OCI-LY3 (cell line): ENCODE results near the gene ANKS1B.

Experiments
- H2AFZ ChIP-seq: fragments of 200-600, 300-600 bp; shearing (Covaris generic); 2 replicates; pipeline ENCODE4 v1.6.0; 2014; ENCODE audit warnings: antibody characterized with exemption, low read depth, low read length
- H3K27ac ChIP-seq: fragments of 200-600, 300-600 bp; sonication (generic); 2 replicates; pipeline ENCODE4 v1.5.1; 2014; ENCODE audit warnings: mild to moderate bottlenecking, low read length, moderate library complexity, mixed read lengths
- H3K27me3 ChIP-seq: fragments of 200-600, 300-600 bp; sonication (generic); 2 replicates; pipeline ENCODE4 v1.6.1; 2014; ENCODE audit warnings: low read depth, low read length, mixed read lengths
- H3K36me3 ChIP-seq: fragments of 200-600, 300-600 bp; sonication (generic); replicated peaks from 2 replicates; pipeline ENCODE3; 2014; ENCODE audit warnings: low read depth, low read length, mixed read lengths
- H3K4me1 ChIP-seq: fragments of 300-600, 200-600 bp; sonication (generic); 2 replicates; pipeline ENCODE4 v1.6.1; 2014; ENCODE audit warnings: low read length, mixed read lengths
- H3K4me2 ChIP-seq: fragments of 200-600, 300-600 bp; sonication (generic); 2 replicates; pipeline ENCODE4 v1.6.1; 2014; ENCODE audit warnings: low read length, mixed read lengths
- H3K4me3 ChIP-seq: fragments of 300-600, 200-600 bp; sonication (generic); 2 replicates; pipeline ENCODE4 v1.5.1; 2014; ENCODE audit warnings: antibody characterized with exemption, mild to moderate bottlenecking, low read length, moderate library complexity
- H3K79me2 ChIP-seq: fragments of 300-600, 200-600 bp; shearing (Covaris generic); 2 replicates; pipeline ENCODE4 v1.6.1; 2014; ENCODE audit warnings: mild to moderate bottlenecking, low read length, mixed read lengths
- H3K9ac ChIP-seq: fragments of 300-600, 200-600 bp; shearing (Covaris generic); 2 replicates; pipeline ENCODE4 v1.6.0; 2014; ENCODE audit warnings: mild to moderate bottlenecking, low read length, moderate library complexity
- H3K9me3 ChIP-seq: fragments of 200-600, 300-600 bp; shearing (Covaris generic); 2 replicates; pipeline ENCODE4 v1.6.1; 2014; ENCODE audit warnings: low read length, mixed read lengths; ENCODE audit not compliant: insufficient read depth
- H4K20me1 ChIP-seq: fragments of 200-600, 300-600 bp; sonication (generic); 2 replicates; pipeline ENCODE4 v1.6.1; 2016; ENCODE audit warnings: low read length, mixed read lengths; ENCODE audit not compliant: insufficient read depth
- EZH2phosphoT487 ChIP-seq: fragments of 200-600 bp; shearing (Covaris generic); IDR thresholded peaks from 2 replicates; pipeline ENCODE4 v1.6.1; 2018; ENCODE audit warnings: antibody characterized with exemption, mixed run types, low read depth
- TF ChIP-seq, protein P1 (sequence below): fragments of 200-600, 300-600 bp; sonication (generic); IDR thresholded peaks from 2 replicates; pipeline ENCODE4 v1.5.1; 2014; ENCODE audit warnings: antibody characterized with exemption, low read length, low read depth

Gene ANKS1B

DNA sequence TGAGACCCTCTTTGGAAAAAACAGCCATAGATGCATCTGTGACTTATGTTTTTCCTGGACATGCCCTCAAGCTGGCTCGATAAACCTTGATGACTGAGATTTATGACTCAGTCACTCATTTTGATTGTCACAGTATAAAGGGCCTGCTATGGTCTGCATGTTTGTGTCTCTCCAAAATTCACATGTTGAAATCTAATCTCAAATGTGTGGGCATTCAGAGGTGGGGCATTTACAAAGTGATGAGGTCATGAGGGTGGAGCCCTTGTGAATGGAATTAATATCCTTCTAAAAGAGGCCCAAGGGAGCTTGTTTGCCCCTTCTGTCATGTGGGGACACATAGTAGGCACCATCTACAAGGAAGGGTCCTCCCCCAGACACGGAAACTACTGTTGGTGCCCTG lies 966.8 kb downstream of the ANKS1B start:
- TF ChIP-seq, protein P1, sequence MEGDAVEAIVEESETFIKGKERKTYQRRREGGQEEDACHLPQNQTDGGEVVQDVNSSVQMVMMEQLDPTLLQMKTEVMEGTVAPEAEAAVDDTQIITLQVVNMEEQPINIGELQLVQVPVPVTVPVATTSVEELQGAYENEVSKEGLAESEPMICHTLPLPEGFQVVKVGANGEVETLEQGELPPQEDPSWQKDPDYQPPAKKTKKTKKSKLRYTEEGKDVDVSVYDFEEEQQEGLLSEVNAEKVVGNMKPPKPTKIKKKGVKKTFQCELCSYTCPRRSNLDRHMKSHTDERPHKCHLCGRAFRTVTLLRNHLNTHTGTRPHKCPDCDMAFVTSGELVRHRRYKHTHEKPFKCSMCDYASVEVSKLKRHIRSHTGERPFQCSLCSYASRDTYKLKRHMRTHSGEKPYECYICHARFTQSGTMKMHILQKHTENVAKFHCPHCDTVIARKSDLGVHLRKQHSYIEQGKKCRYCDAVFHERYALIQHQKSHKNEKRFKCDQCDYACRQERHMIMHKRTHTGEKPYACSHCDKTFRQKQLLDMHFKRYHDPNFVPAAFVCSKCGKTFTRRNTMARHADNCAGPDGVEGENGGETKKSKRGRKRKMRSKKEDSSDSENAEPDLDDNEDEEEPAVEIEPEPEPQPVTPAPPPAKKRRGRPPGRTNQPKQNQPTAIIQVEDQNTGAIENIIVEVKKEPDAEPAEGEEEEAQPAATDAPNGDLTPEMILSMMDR = no peak
- TF ChIP-seq EZH2phosphoT487 = no peak
- peaks cover 19% of the 10 kb centered on the region for H3K4me1 ChIP-seq
- H4K20me1 ChIP-seq = no peaks in the 10 kb centered on the region

DNA sequence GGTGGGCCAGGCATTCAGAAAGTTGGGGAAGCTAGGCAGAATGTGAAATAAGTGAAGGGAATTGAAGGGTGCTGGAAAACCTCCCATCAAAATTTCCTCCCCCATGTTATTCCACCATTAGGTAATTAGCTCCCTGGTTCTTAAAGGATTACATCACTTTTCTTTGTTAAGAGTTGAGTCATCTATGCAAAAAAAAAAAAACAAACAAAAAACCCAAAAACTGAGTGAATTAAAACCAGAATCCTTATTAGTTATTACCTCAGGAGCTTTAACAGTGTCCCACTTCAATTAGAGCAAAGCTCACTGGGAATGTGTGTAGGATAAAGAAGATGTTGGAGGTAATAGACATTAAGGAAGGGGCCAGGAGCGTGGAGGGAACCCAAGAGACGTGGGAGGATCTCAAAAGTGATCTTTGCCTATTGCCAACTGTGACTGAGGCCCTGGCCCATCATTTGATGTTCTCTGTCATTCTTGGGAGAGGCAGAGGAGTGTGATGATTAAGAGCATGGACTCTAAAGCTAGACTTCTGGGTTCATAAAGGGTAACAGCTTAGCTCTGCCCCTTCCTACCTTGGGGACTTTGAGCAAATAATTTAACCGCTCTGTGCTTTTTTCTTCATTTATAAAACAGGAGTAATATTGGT lies 975.0 kb downstream of the ANKS1B start:
- H3K4me3 ChIP-seq = no peak overlapping the region
- H2AFZ ChIP-seq = no peak overlapping the region
- no peak overlapping the region for H3K4me2 ChIP-seq
- H3K9ac ChIP-seq = no peak overlapping the region
- H4K20me1 ChIP-seq = no peaks in the 10 kb centered on the region
- no peaks in the 10 kb centered on the region for H3K9me3 ChIP-seq
- TF ChIP-seq, protein P1 = no peak
- no peak for TF ChIP-seq EZH2phosphoT487
- H3K27me3 ChIP-seq = 0 out of 2 replicates have a peak, but pooled peaks cover 7% of the 10 kb centered on the region
- H3K36me3 ChIP-seq = no peaks in the 10 kb centered on the region
- no peaks in the 10 kb centered on the region for H3K4me1 ChIP-seq
- no peak overlapping the region for H3K27ac ChIP-seq
- no peaks in the 10 kb centered on the region for H3K79me2 ChIP-seq

More for the DNA sequence above, 966.8 kb downstream of the ANKS1B start:
- Histone ChIP-seq H3K36me3 (peaks cover 5% of the 10 kb centered on the region), H3K9ac (no peak overlapping the region), H3K27ac (no peak overlapping the region), H2AFZ (no peak overlapping the region), H3K9me3 (0 out of 2 replicates have a peak, but pooled peaks cover 5% of the 10 kb centered on the region), H3K79me2 (no peaks in the 10 kb centered on the region), H3K4me3 (no peak overlapping the region), H3K27me3 (no peaks in the 10 kb centered on the region), H3K4me2 (no peak overlapping the region)

DNA sequence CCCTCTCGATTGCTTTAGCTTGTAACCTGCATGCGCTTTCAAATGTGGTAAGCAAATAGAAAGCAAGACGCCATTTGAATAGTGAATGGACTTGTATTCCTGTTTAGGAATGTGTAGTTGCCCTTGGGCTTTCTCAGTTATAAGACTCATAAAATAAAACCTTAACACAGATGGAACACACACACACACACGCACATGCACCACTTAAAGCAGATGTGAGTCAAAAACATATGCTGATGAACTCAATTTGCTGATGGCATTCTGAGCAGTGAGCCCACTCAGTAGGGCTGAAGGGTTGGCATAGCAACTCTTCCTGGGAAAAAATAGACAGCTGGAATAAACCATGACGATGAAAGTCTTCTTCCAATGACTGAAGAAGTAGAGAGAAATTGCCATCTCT lies 979.1 kb downstream of the ANKS1B start:
- Histone ChIP-seq H3K9ac (no peak overlapping the region), H4K20me1 (no peaks in the 10 kb centered on the region), H3K4me1 (no peaks in the 10 kb centered on the region), H3K4me2 (no peak overlapping the region), H3K36me3 (no peaks in the 10 kb centered on the region), H3K79me2 (no peaks in the 10 kb centered on the region), H3K27ac (no peak overlapping the region), H3K27me3 (0 out of 2 replicates have a peak, but pooled peaks cover 10% of the 10 kb centered on the region), H3K4me3 (no peak overlapping the region), H2AFZ (no peak overlapping the region), H3K9me3 (no peaks in the 10 kb centered on the region)
- TF ChIP-seq, protein P1 = no peak
- no peak for TF ChIP-seq EZH2phosphoT487

DNA sequence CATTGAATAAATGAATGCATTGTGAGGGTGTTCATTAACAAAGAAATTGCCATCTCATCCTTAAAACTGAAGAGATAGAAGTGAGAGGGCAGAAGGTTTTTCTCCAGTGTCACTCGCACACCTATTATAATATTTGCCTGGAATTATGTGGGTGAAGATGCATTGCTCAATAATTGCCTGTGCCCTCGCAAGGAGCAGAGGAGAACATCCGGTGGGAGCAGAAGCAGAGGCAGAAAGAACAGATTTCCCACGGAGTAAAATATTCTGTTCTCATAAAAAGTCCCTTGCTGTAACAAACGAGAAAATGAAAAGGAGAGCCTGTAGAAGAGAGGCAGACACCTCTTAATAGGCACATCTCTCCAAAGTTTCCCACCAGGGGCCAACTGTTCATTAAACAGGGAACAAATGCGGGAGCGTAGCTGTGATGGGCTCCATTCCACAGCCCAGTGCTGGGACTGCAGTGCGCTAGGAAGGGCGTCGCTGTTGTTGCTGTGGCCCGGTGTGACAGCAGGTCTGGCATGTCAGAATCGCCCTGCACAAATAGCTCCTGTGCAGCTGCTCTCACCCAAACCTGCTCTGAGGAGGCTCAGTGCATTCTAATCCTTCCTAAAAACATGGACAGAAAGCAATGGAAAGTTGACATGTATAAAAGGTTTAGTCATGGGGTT lies 979.8 kb downstream of the ANKS1B start:
- Histone ChIP-seq H2AFZ (no peak overlapping the region), H3K9me3 (no peaks in the 10 kb centered on the region), H3K4me3 (no peak overlapping the region), H3K27ac (no peak overlapping the region), H3K4me1 (no peaks in the 10 kb centered on the region), H4K20me1 (no peaks in the 10 kb centered on the region), H3K36me3 (no peaks in the 10 kb centered on the region), H3K27me3 (0 out of 2 replicates have a peak, but pooled peaks cover 10% of the 10 kb centered on the region), H3K79me2 (no peaks in the 10 kb centered on the region), H3K9ac (no peak overlapping the region), H3K4me2 (no peak overlapping the region)
- no peak for TF ChIP-seq EZH2phosphoT487
- TF ChIP-seq, protein P1 = no peak
